GM12878 (cell line): ENCODE measurements around the gene SOX4. TPM values are rescaled to one million over a fixed set of nuclear protein-coding genes. Genes with fewer than 3 reads are reported as not detected.

Experiments
- ATAC-seq: fragments of 200-7000 bp; cut with Tn5 transposase; 3 replicates; pipeline ENCODE4 v1.9.1; 2020; ENCODE audit warnings: mild to moderate bottlenecking, moderate library complexity
- BruUV-seq: library from RNA; stranded (reverse); fragments of 400-500 nt; replicated peaks from 2 replicates; lab custom pipeline; 2021; lab: Mats Ljungman, UMichigan
- CTCF ChIA-PET: fragments of 300-600 bp; sonication (Branson Sonifier 250); formaldehyde crosslinking; extraction: SDS; loops from one replicate; lab custom pipeline; 2021; ENCODE audit warnings: inconsistent platforms; lab: Yijun Ruan, JAX
- POLR2A ChIA-PET: fragments of 350-600 bp; formaldehyde crosslinking; extraction: SDS; loops from one replicate; lab custom pipeline; 2021; ENCODE audit warnings: inconsistent platforms; lab: Charles Lee
- RAD21 ChIA-PET: fragments of 300-600 bp; sonication (Branson Sonifier 250); formaldehyde crosslinking; loops from one replicate; lab custom pipeline; 2023; ENCODE audit warnings: antibody characterized with exemption; ENCODE audit not compliant: unreplicated experiment; lab: Charles Lee
- SMC1A ChIA-PET: fragments of 300-600 bp; sonication (Branson Sonifier 250); formaldehyde crosslinking; loops from one replicate; lab custom pipeline; 2023; ENCODE audit not compliant: unreplicated experiment, uncharacterized antibody; lab: Charles Lee
- DNase-seq: peaks from one replicate; pipeline ENCODE4 v3.0.0-alpha.2; 2011; ENCODE audit warnings: low read depth, low spot score
- FAIRE-seq: peaks from 3 replicates; lab custom pipeline; 2011; peaks lifted over from hg19 to GRCh38; lab: Jason Lieb, UNC
- H2AFZ ChIP-seq: 2 replicates; pipeline ENCODE4 v1.6.0; 2011; ENCODE audit warnings: low read depth, low read length, control low read depth; ENCODE audit not compliant: control insufficient read depth
- H3K27ac ChIP-seq: 2 replicates; pipeline ENCODE4 v1.5.1; 2011; ENCODE audit warnings: control low read depth; ENCODE audit not compliant: control insufficient read depth, insufficient read depth
- H3K27me3 ChIP-seq, 2 experiments: replicated peaks in 1 of 2; 2 replicates each; pipeline versions ENCODE4 v1.6.0 to v1.6.1; 2011; ENCODE audit warnings: low read length in 1 of 2; ENCODE audit not compliant: control insufficient read depth in 2 of 2, insufficient read depth in 2 of 2
- H3K36me3 ChIP-seq, 2 experiments: 2 replicates each; pipeline ENCODE4 v1.5.1; 2011; ENCODE audit warnings: low read length in 1 of 2; ENCODE audit not compliant: control insufficient read depth in 2 of 2, insufficient read depth in 2 of 2
- H3K4me1 ChIP-seq: 2 replicates; pipeline ENCODE4 v1.6.1; 2011; ENCODE audit warnings: mild to moderate bottlenecking, low read length, moderate library complexity, mixed read lengths; ENCODE audit not compliant: control insufficient read depth, insufficient read depth
- H3K4me2 ChIP-seq: 2 replicates; pipeline ENCODE4 v1.6.0; 2011; ENCODE audit warnings: control low read depth; ENCODE audit not compliant: control insufficient read depth, insufficient read depth
- H3K4me3 ChIP-seq: fragments of 200-600 bp; sonication (generic); 2 replicates; pipeline ENCODE4 v1.5.1; 2016
- H3K79me2 ChIP-seq: 2 replicates; pipeline ENCODE4 v1.6.0; 2011; ENCODE audit warnings: low read length; ENCODE audit not compliant: control insufficient read depth, insufficient read depth
- H3K9ac ChIP-seq: 2 replicates; pipeline ENCODE4 v1.8.0; 2011; ENCODE audit warnings: low read length, control low read depth, mixed read lengths; ENCODE audit not compliant: control insufficient read depth, insufficient read depth
- H3K9me3 ChIP-seq: replicated peaks from 3 replicates; pipeline ENCODE4 v1.5.1; 2011; ENCODE audit warnings: mild to moderate bottlenecking, low read length; ENCODE audit not compliant: control insufficient read depth, insufficient read depth
- H4K20me1 ChIP-seq: 2 replicates; pipeline ENCODE4 v1.6.0; 2011; ENCODE audit not compliant: control insufficient read depth, insufficient read depth
- CHD2 ChIP-seq: IDR thresholded peaks from 2 replicates; pipeline ENCODE4 v1.6.1; 2011; ENCODE audit warnings: low read depth, low read length, improper control_type of control experiment, borderline replicate concordance
- E2F8 ChIP-seq: fragments of 450-650 bp; IDR thresholded peaks from 2 replicates; pipeline ENCODE4 v1.6.1; 2018; ENCODE audit warnings: mild to moderate bottlenecking, low read depth, moderate library complexity; ENCODE audit not compliant: partially characterized antibody
- ELK1 ChIP-seq: IDR thresholded peaks from 2 replicates; pipeline ENCODE4 v1.6.1; 2012; ENCODE audit warnings: low read depth, low read length, improper control_type of control experiment
- RAD21 ChIP-seq: IDR thresholded peaks from 2 replicates; pipeline ENCODE4 v1.6.1; 2011; ENCODE audit warnings: mild to moderate bottlenecking, low read depth, low read length, moderate library complexity; ENCODE audit not compliant: insufficient read depth
- SREBF2 ChIP-seq: IDR thresholded peaks from 2 replicates; pipeline ENCODE4 v1.6.1; 2012; ENCODE audit warnings: mild to moderate bottlenecking, low read length
- whole genome bisulfite sequencing: methylation state at CpG from one replicate; pipeline ENCODE4 v1.1.6; 2016; ENCODE audit warnings: low lambda C conversion rate; ENCODE audit not compliant: insufficient replicate concordance, insufficient coverage; ENCODE audit errors: missing lambda C conversion rate; 5-methylcytosine and 5-hydroxymethylcytosine counted together
- in situ Hi-C: fragments of 300-500 bp; cut with MboI; formaldehyde crosslinking; loops from 9 replicates; pipeline ENCODE4 v1.14.3; 2018; ENCODE audit warnings: mixed read lengths
- intact Hi-C: fragments of 100-400 bp; cut with micrococcal nuclease; formaldehyde crosslinking; loops from one replicate; pipeline ENCODE4 v1.14.2; 2022; ENCODE audit not compliant: unreplicated experiment
- polyA plus RNA-seq, 11 experiments: library from polyadenylated mRNA; depleted of rRNA in 4 of 11; unstranded in 6 of 11; stranded (reverse) in 5 of 11; fragments of >200 nt; fragmentation: Nextera tagmentation in 4 of 11; fragmentation: Illumina TruSeq in 1 of 11; extraction: Ambion mirVana in 4 of 11; extraction: Trizol in 1 of 11; gene quantifications; 1 replicate in 1 of 11; 2 replicates in 10 of 11; pipeline versions ENCODE4 v1.2.1 to v1.2.3, GENCODE V29; 2011 to 2016; ENCODE audit warnings: inconsistent platforms in 2 of 11, missing spikeins in 2 of 11, low read depth in 1 of 11
- total RNA-seq, 4 experiments: library from RNA; depleted of rRNA in 3 of 4; stranded (reverse); fragments of >200 nt in 3 of 4; fragmentation: Illumina TruSeq in 1 of 4; extraction: Trizol in 1 of 4; gene quantifications; 2 replicates each; pipeline versions ENCODE4 v1.2.1 to v1.2.3, GENCODE V29; 2013 to 2021

The SOX4 gene
- total and polyA plus RNA-seq, 10 of the 15 experiments (the other 5 are each of a cell fraction or from before 2014, with no cell fraction given) = 16.8 to 119 (median 26.5) TPM

GRCh38 chr6:21590346-21590745 lies 3.2 kb upstream of the SOX4 start:
- Histone ChIP-seq H3K4me2 (no peak overlapping the region), H3K9me3 (no peaks in the 10 kb centered on the region), H3K36me3 (no peaks in the 10 kb centered on the region), H3K4me1 (peaks cover 4% of the 10 kb centered on the region; the same call in 1 of the 2 replicates)
- no peak for ATAC-seq
- SMC1A ChIA-PET = interaction anchor here (1.0 to 4.0 kb wide), 2 partner anchors 713 to 1017 kb away, joined by 4 to 29 read pairs; no protein-coding TSS in a partner anchor
- no TSS peak for BruUV-seq
- FAIRE-seq = no peak
- TF ChIP-seq RAD21 = peak; percentile 8; the same call in 1 of the 2 replicates
- TF ChIP-seq CHD2 = no peak
- TF ChIP-seq E2F8 = no peak
- no peak for TF ChIP-seq ELK1
- no peak for TF ChIP-seq SREBF2
- TF ChIP-seq, all 136 proteins: peak for 1
- no peak for DNase-seq
- Histone ChIP-seq H3K79me2 (peaks cover 12% of the 10 kb centered on the region), H3K9ac (no peak overlapping the region), H4K20me1 (no peaks in the 10 kb centered on the region), H2AFZ (no peak overlapping the region), H3K4me3 (no peak overlapping the region), H3K27me3 (no peaks in the 10 kb centered on the region), H3K27ac (no peak overlapping the region)
- WGBS = 96% methylated on average over 1 of the region's 1 CpG
- RAD21 ChIA-PET = interaction anchor here (1.1 to 5.1 kb wide), 5 partner anchors 381 to 1824 kb away, joined by 3 to 83 read pairs (median 6); no protein-coding TSS in a partner anchor
- in situ Hi-C loops = loop anchor here (25.0 kb wide), 1 partner anchor 403 kb away; no protein-coding TSS in a partner anchor
- POLR2A ChIA-PET = interaction anchor here (0.6 kb wide), 1 partner anchor 127 kb away, joined by 6 read pairs; no protein-coding TSS in a partner anchor
- intact Hi-C loops = loop anchor here (5.0 to 10.0 kb wide), 4 partner anchors 474 to 886 kb away; no protein-coding TSS in a partner anchor
- CTCF ChIA-PET = interaction anchor here (1.7 to 9.5 kb wide), 4 partner anchors 714 to 1030 kb away, joined by 3 to 137 read pairs (median 12); no protein-coding TSS in a partner anchor
